PFSK-1 (cell line): ENCODE results near the gene LBH.

Experiments
- FOXP2 ChIP-seq: optimal IDR thresholded peaks from 2 replicates; pipeline ENCODE3; 2011; ENCODE audit warnings: borderline replicate concordance, control low read depth, inconsistent platforms; ENCODE audit not compliant: insufficient read depth; ENCODE audit errors: extremely low read length, extremely low read depth
- POLR2AphosphoS5 ChIP-seq: IDR thresholded peaks from 2 replicates; pipeline ENCODE4 v1.6.1; 2012; ENCODE audit warnings: low read depth, mild to moderate bottlenecking, control low read depth, low read length, moderate library complexity
- REST ChIP-seq, 2 experiments: IDR thresholded peaks; 2 replicates each; pipeline versions ENCODE4 v1.6.1 to v1.8.0; 2011 to 2012; ENCODE audit warnings: low read depth in 2 of 2, low read length in 2 of 2, control low read depth in 1 of 2, inconsistent platforms in 1 of 2, mild to moderate bottlenecking in 1 of 2, moderate library complexity in 1 of 2; ENCODE audit not compliant: insufficient read depth in 1 of 2
- SIN3A ChIP-seq: IDR thresholded peaks from 2 replicates; pipeline ENCODE4 v1.6.1; 2012; ENCODE audit warnings: mild to moderate bottlenecking, low read length, moderate library complexity, borderline replicate concordance; ENCODE audit not compliant: insufficient read depth
- TAF1 ChIP-seq: IDR thresholded peaks from 2 replicates; pipeline ENCODE4 v1.6.1; 2012; ENCODE audit warnings: low read length, control low read depth, borderline replicate concordance; ENCODE audit not compliant: insufficient read depth

GRCh38 chr2:30300122-30300455 lies 68.8 kb downstream of the LBH start:
- TF ChIP-seq POLR2AphosphoS5 (no peak), REST (IDR thresholded peaks at IDR 0.05; ENCODE audit: insufficient read depth in 1 of 2, low read depth in 2 of 2, low read length in 2 of 2) (no peak), TAF1 (no peak), SIN3A (no peak), FOXP2 (no peak)
